Pancreas (tissue), 10 donors: ENCODE data around the gene LRSAM1. TPM values are rescaled to one million over a fixed set of nuclear protein-coding genes. Genes with fewer than 3 reads are reported as not detected.

Source experiments
- ATAC-seq, 4 donors: fragments of 200-7000 bp; cut with Tn5 transposase; one replicate each; pipeline versions ENCODE4 v1.8.0 to v1.9.1; 2020; ENCODE audit warnings: mild to moderate bottlenecking in 4 of 4, moderate library complexity in 4 of 4
- DNase-seq, 6 donors: peaks; one replicate each; pipeline ENCODE4 v3.0.0-alpha.2; 2020
- FAIRE-seq: peaks from 2 replicates; lab custom pipeline; 2012; peaks lifted over from hg19 to GRCh38; lab: Jason Lieb, UNC
- H3K27ac ChIP-seq, 4 donors: fragments of 200-600 bp; sonication (generic); 1 replicate in 3 of 4; 2 replicates in 1 of 4; pipeline versions ENCODE4 v1.5.0 to v1.8.0; 2020
- H3K27me3 ChIP-seq, 4 donors: fragments of 200-600 bp; one replicate each; pipeline ENCODE4 v1.8.0; 2021
- H3K36me3 ChIP-seq, 3 donors: fragments of 200-600 bp; sonication (generic) in 1 of 3; one replicate each; pipeline versions ENCODE4 v1.5.0 to v1.8.0; 2020 to 2021
- H3K4me1 ChIP-seq, 3 donors: fragments of 200-600 bp; one replicate each; pipeline ENCODE4 v1.8.0; 2021
- H3K4me3 ChIP-seq, 4 donors: fragments of 200-600 bp; sonication (generic) in 2 of 4; one replicate each; pipeline versions ENCODE4 v1.5.0 to v1.8.0; 2020 to 2021
- H3K9me3 ChIP-seq, 4 donors: fragments of 200-600 bp; one replicate each; pipeline ENCODE4 v1.8.0; 2021
- WGBS, 2 donors: extraction: QIAGEN DNeasy Blood & Tissue Kit; methylation state at CpG; one replicate each; pipeline ENCODE4 v1.1.7; 2013; 5-methylcytosine and 5-hydroxymethylcytosine counted together
- intact Hi-C, 3 donors: fragments of 100-400 bp; cut with DNase I; formaldehyde crosslinking; loops; one replicate each; pipeline versions ENCODE4 v1.11.1 to v1.14.2; 2022
- polyA plus RNA-seq, 2 donors: library from polyadenylated mRNA; stranded (reverse); fragments of 200-250 nt; gene quantifications; one replicate each; pipeline ENCODE4 v1.2.3, GENCODE V29; 2013
- total RNA-seq, 6 donors: library from RNA; stranded (reverse); fragmentation: NEBNext Ultra II Directional in 4 of 6; extraction: Animal tissue kit (Norgen Biotek cat#: 25700) in 4 of 6; gene quantifications; one replicate each; pipeline versions ENCODE4 v1.2.1 to v1.2.4, GENCODE V29; 2021 to 2023
- TF ChIP-seq, protein P1 (sequence below), 4 donors: fragments of 200-600 bp; sonication (generic) in 3 of 4; IDR thresholded peaks; one replicate each; pipeline versions ENCODE4 v1.5.0 to v1.8.0; 2021; ENCODE audit warnings: antibody characterized with exemption in 4 of 4
- donor health status: healthy with polysubstance abuse.
- donor health status: DM: no; HTN: no; CAD: no; lungs with moderate emphysema.
- donor health status: DM: no; HTN: no; CAD: no.
- donor health status: control.
- donor health status: control.
- donor health status: Bipolar disorder and iron deficiency.
- donor health status: DM: yes; HTN: yes; CAD: no.
- donor health status: DM: no; HTN: no; CAD: no.
- donor health status: DM: no; HTN: no; CAD: no.
- donor health status: DM: yes; HTN: yes; CAD: no.

The LRSAM1 gene
- total and polyA plus RNA-seq, 8 donors = 4.3 to 24.9 (median 7.7) TPM

DNA sequence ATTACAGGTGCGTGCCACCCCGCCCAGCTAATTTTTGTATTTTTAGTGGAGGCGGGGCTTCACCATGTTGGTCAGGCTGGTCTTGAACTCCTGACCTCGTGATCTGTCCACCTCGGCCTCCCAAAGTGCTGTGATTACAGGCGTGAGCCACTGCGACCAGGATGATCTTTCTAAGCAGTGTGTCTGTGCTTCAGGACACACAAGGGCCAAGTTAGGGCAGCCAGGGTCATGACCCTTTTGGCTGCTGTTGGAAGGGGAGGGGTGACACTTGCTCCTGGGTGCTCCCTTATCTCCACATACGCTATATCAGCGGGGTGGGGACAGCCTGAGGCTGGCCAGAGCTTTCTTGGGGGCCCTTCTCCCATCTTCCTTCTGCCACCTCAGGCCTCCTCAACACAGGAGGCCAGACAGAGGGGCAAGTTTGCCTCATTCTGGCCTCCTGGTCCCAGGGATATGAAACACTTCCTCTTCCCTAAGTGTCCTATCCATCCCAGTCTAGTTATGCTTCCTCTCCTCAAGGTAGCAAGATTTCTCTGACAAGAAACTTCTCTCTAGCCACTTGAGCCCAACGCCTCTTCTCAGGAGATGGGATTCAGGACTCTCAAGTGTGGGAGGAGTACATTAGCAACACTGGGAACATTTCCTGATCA is 29.1 kb upstream of the LRSAM1 start:
- H3K4me1 ChIP-seq = peaks cover 0 to 26% (median 0%) of the 10 kb centered on the region in 3 donors
- TF ChIP-seq, protein P1, sequence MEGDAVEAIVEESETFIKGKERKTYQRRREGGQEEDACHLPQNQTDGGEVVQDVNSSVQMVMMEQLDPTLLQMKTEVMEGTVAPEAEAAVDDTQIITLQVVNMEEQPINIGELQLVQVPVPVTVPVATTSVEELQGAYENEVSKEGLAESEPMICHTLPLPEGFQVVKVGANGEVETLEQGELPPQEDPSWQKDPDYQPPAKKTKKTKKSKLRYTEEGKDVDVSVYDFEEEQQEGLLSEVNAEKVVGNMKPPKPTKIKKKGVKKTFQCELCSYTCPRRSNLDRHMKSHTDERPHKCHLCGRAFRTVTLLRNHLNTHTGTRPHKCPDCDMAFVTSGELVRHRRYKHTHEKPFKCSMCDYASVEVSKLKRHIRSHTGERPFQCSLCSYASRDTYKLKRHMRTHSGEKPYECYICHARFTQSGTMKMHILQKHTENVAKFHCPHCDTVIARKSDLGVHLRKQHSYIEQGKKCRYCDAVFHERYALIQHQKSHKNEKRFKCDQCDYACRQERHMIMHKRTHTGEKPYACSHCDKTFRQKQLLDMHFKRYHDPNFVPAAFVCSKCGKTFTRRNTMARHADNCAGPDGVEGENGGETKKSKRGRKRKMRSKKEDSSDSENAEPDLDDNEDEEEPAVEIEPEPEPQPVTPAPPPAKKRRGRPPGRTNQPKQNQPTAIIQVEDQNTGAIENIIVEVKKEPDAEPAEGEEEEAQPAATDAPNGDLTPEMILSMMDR (IDR thresholded peaks at IDR 0.05) = no peak
- no peaks in the 10 kb centered on the region for H3K9me3 ChIP-seq
- WGBS, 2 donors = 83 to 91% methylated on average over 8 to 10 of the region's 10 CpGs
- no peaks in the 10 kb centered on the region for H3K36me3 ChIP-seq
- no peak for FAIRE-seq
- H3K27ac ChIP-seq = no peak overlapping the region
- ATAC-seq = no peak
- no peak for DNase-seq
- H3K4me3 ChIP-seq = peak overlapping the region in 1 of 4 donors; percentile 87
- intact Hi-C loops = no loop called here
- H3K27me3 ChIP-seq = no peaks in the 10 kb centered on the region

DNA sequence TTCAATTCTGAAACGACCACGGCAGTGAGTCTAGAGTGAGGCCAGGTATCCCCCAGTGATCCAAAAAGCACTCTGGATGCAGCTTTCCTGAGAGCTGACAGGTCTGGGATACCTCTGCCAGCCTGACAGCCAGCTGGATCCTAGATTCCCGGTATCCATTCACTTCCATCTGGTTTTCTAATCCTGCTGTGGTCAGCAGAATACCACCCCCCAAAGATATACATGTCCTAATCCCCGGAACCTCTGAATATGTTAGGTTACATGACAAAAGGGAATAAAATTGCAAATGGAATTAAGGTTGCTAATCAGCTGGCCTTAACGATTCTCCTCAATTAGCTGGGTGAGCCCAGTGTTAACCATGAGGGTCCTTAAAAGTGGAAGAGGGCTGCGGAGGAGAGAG is 28.5 kb upstream of the LRSAM1 start:
- no peaks in the 10 kb centered on the region for H3K27me3 ChIP-seq
- no peak for DNase-seq
- H3K4me3 ChIP-seq = peak overlapping the region in 2 of 4 donors; percentile 87 to 88
- H3K4me1 ChIP-seq = peaks cover 0 to 26% (median 0%) of the 10 kb centered on the region in 3 donors
- H3K36me3 ChIP-seq = no peaks in the 10 kb centered on the region
- H3K27ac ChIP-seq = no peak overlapping the region
- FAIRE-seq = no peak
- intact Hi-C loops = no loop called here
- no peak for ATAC-seq
- WGBS, 2 donors = 37 to 42% methylated on average over 6 of the region's 6 CpGs
- H3K9me3 ChIP-seq = no peaks in the 10 kb centered on the region
- TF ChIP-seq, protein P1 (IDR thresholded peaks at IDR 0.05) = no peak

- ATAC-seq (peak in 3 of 4 donors; percentile 2 to 9 (median 7)), FAIRE-seq (no peak), DNase-seq (no peak)
- H3K4me3 ChIP-seq = peak overlapping the region; percentile 85 to 97 (median 88)
- no peaks in the 10 kb centered on the region for H3K36me3 ChIP-seq
- peaks cover 0 to 26% (median 0%) of the 10 kb centered on the region in 3 donors for H3K4me1 ChIP-seq
- TF ChIP-seq, protein P1 (IDR thresholded peaks at IDR 0.05) = no peak
- WGBS, 2 donors = 1% methylated on average over 9 of the region's 9 CpGs
- H3K9me3 ChIP-seq = no peaks in the 10 kb centered on the region
- intact Hi-C loops = no loop called here
- no peaks in the 10 kb centered on the region for H3K27me3 ChIP-seq
- H3K27ac ChIP-seq = peak overlapping the region; percentile 67 to 85 (median 76)
Measured at GRCh38 chr9:127423476-127423933, 27.8 kb upstream of the LRSAM1 start.

DNA sequence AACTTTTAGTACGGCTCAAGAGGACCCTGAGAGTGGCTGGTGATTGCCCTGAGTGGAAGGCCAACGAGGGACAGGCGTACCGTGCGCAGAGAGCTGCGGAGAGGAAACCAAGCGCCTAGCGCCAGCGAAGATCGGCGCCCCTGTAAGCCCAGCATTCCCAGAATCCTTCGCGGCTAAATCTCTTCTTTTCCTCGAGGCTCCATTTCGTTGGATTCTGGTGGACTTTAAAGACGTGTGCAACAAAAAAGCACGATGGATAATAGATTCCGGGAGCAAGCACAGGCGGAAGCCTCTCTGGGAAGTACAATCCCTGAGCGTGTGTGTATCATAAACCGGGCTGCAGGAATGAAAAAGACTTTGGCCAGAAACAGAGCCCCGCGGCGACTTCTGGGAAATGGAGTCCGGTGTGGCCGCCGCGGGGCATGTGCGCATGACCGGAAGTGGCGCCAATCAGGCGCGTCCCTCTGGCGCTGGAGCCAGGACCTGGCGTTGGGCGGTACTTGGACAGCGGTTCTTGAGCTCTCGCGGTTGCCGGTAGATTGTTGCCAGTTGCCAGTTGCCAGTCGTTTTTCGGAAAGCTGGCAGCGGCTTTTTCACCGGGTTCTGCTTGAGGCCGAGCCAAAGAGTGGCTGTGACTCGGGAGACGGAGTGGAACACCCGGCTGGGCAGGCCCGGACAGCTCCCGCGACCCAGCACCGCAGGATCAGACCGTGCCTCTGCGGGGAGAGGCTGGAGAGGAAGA is 27.2 kb upstream of the LRSAM1 start, which contains the start of gene ZNF79:
Gene ZNF79, plus strand, starts transcription at position 449 of the 742 bp plus-strand sequence. CDS start 406 bp downstream, outside the sequence.
- peak within 1 kb of the TSS; percentile 67 to 85 (median 76) for H3K27ac ChIP-seq
- DNase-seq (peak; percentile 90 to 98 (median 94)), ATAC-seq (peak; percentile 95 to 98 (median 98)), FAIRE-seq (no peak)
- H3K4me3 ChIP-seq = peak within 1 kb of the TSS; percentile 85 to 97 (median 88)
- intact Hi-C loops = no loop called here
- WGBS, 2 donors = 0% methylated on average over 54 of the region's 54 CpGs
- H3K9me3 ChIP-seq = no peaks in the 10 kb centered on the region
- TF ChIP-seq, protein P1 (IDR thresholded peaks at IDR 0.05) = no peak
- H3K4me1 ChIP-seq = peaks cover 0 to 26% (median 0%) of the 10 kb centered on the region in 3 donors
- H3K36me3 ChIP-seq = no peaks in the 10 kb centered on the region
- H3K27me3 ChIP-seq = no peaks in the 10 kb centered on the region
